ENCODE measurements around the gene NDUFB5. TPM values are rescaled to one million over a fixed set of nuclear protein-coding genes. Genes with fewer than 3 reads are reported as not detected.

Gene NDUFB5
- total and polyA plus RNA-seq, 2 donors from 2014 or later, result 102 to 290 TPM

GRCh38 chr3:179653096-179653797 lies 48.7 kb downstream of the NDUFB5 start:
- TF ChIP-seq CTCF (IDR thresholded peaks at IDR 0.05; ENCODE audit: borderline replicate concordance, extremely low read depth, insufficient read depth), result no peak
- H3K36me3 ChIP-seq (ENCODE audit: control insufficient read depth in 2 of 3, insufficient read depth in 3 of 3, low read length in 3 of 3), result no peaks in the 10 kb centered on the region
- intact Hi-C loops (cut with DNase I), result no loop called here
- peaks cover 0 to 2% (median 0%) of the 10 kb centered on the region in 3 donors for H3K4me1 ChIP-seq (ENCODE audit: control insufficient read depth in 2 of 3, insufficient read depth in 2 of 3, low read depth in 1 of 3, low read length in 3 of 3)
- peak; percentile 86 to 91 (median 90) for DNase-seq
- peak overlapping the region; percentile 54 to 82 (median 69) for H3K9ac ChIP-seq (ENCODE audit: low read length in 3 of 3)
- H3K27ac ChIP-seq (ENCODE audit: low read depth in 2 of 2, low read length in 2 of 2), result peak overlapping the region; percentile 80 to 91
- FAIRE-seq, result no peak
- H3K9me3 ChIP-seq (ENCODE audit: control insufficient read depth in 2 of 3, insufficient read depth in 1 of 3, low read length in 3 of 3), result no peaks in the 10 kb centered on the region
- no peaks in the 10 kb centered on the region for H3K27me3 ChIP-seq (ENCODE audit: control insufficient read depth, insufficient read depth, low read length)
- H3K4me3 ChIP-seq (ENCODE audit: low read length in 3 of 3), result peak overlapping the region; percentile 70 to 84 (median 79)

- Histone ChIP-seq H3K4me3 (ENCODE audit: low read length in 3 of 3) (no peak overlapping the region), H3K36me3 (ENCODE audit: control insufficient read depth in 2 of 3, insufficient read depth in 3 of 3, low read length in 3 of 3) (no peaks in the 10 kb centered on the region), H3K4me1 (ENCODE audit: control insufficient read depth in 2 of 3, insufficient read depth in 2 of 3, low read depth in 1 of 3, low read length in 3 of 3) (peaks cover 0 to 2% (median 0%) of the 10 kb centered on the region in 3 donors), H3K27ac (ENCODE audit: low read depth in 2 of 2, low read length in 2 of 2) (no peak overlapping the region), H3K9me3 (ENCODE audit: control insufficient read depth in 2 of 3, insufficient read depth in 1 of 3, low read length in 3 of 3) (no peaks in the 10 kb centered on the region), H3K27me3 (ENCODE audit: control insufficient read depth, insufficient read depth, low read length) (no peaks in the 10 kb centered on the region), H3K9ac (ENCODE audit: low read length in 3 of 3) (no peak overlapping the region)
- FAIRE-seq (no peak), DNase-seq (no peak)
- intact Hi-C loops (cut with DNase I), result no loop called here
- TF ChIP-seq CTCF (IDR thresholded peaks at IDR 0.05; ENCODE audit: borderline replicate concordance, extremely low read depth, insufficient read depth), result no peak
Measured at GRCh38 chr3:179655236-179655635, 50.6 kb downstream of the NDUFB5 start.

- H3K4me1 ChIP-seq (ENCODE audit: control insufficient read depth in 2 of 3, insufficient read depth in 2 of 3, low read depth in 1 of 3, low read length in 3 of 3), result peaks cover 0 to 2% (median 0%) of the 10 kb centered on the region in 3 donors
- H3K9me3 ChIP-seq (ENCODE audit: control insufficient read depth in 2 of 3, insufficient read depth in 1 of 3, low read length in 3 of 3), result no peaks in the 10 kb centered on the region
- FAIRE-seq, result no peak
- H3K4me3 ChIP-seq (ENCODE audit: low read length in 3 of 3), result no peak overlapping the region
- H3K27ac ChIP-seq (ENCODE audit: low read depth in 2 of 2, low read length in 2 of 2), result no peak overlapping the region
- no peaks in the 10 kb centered on the region for H3K36me3 ChIP-seq (ENCODE audit: control insufficient read depth in 2 of 3, insufficient read depth in 3 of 3, low read length in 3 of 3)
- H3K27me3 ChIP-seq (ENCODE audit: control insufficient read depth, insufficient read depth, low read length), result no peaks in the 10 kb centered on the region
- TF ChIP-seq CTCF (IDR thresholded peaks at IDR 0.05; ENCODE audit: borderline replicate concordance, extremely low read depth, insufficient read depth), result no peak
- no peak overlapping the region for H3K9ac ChIP-seq (ENCODE audit: low read length in 3 of 3)
- intact Hi-C loops (cut with DNase I), result no loop called here
- DNase-seq, result no peak
Measured at GRCh38 chr3:179658606-179659005, 54.0 kb downstream of the NDUFB5 start.
